ENCODE measurements around the gene EFCAB14. TPM values are rescaled to one million over a fixed set of nuclear protein-coding genes. Genes with fewer than 3 reads are reported as not detected.
"Not testable (repeated sequence)": the region's sequence is repeated elsewhere in the genome, so short reads cannot be mapped to it uniquely, and the experiment has no call there.

The EFCAB14 gene
- total RNA-seq, 1 donor from 2014 or later, result 67.3 TPM

DNA sequence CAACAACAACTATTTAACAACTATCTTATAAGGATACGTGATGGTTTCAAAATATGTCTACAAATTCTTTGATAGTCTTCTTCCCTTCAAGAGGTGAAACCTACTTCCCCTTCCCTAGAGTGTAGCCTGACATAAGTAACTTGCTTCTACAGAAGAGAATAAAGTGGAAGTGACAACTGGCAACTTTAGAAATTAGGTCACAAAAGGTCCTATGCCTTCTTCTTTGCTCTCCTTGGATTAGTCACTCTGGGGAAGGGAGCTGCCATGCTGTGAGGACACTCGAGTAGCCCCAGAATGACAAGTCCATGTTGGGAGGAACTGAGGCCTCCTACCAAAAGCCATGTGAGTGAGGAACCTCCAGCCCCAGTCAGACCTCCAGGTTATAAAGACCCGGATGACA, 19.2 kb downstream of the EFCAB14 start:
- no peak overlapping the region for H3K27ac ChIP-seq
- TF ChIP-seq POLR2A (IDR thresholded peaks at IDR 0.05), result no peak
- TF ChIP-seq, protein P1, sequence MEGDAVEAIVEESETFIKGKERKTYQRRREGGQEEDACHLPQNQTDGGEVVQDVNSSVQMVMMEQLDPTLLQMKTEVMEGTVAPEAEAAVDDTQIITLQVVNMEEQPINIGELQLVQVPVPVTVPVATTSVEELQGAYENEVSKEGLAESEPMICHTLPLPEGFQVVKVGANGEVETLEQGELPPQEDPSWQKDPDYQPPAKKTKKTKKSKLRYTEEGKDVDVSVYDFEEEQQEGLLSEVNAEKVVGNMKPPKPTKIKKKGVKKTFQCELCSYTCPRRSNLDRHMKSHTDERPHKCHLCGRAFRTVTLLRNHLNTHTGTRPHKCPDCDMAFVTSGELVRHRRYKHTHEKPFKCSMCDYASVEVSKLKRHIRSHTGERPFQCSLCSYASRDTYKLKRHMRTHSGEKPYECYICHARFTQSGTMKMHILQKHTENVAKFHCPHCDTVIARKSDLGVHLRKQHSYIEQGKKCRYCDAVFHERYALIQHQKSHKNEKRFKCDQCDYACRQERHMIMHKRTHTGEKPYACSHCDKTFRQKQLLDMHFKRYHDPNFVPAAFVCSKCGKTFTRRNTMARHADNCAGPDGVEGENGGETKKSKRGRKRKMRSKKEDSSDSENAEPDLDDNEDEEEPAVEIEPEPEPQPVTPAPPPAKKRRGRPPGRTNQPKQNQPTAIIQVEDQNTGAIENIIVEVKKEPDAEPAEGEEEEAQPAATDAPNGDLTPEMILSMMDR (IDR thresholded peaks at IDR 0.05), result no peak
- TF ChIP-seq POLR2AphosphoS5 (IDR thresholded peaks at IDR 0.05; ENCODE audit: insufficient read depth in 1 of 2, low read depth in 1 of 2), result no peak
- peaks cover 0 to 37% of the 10 kb centered on the region in 2 donors for H3K36me3 ChIP-seq
- intact Hi-C loops (cut with DNase I), result no loop called here
- no peak overlapping the region for H3K4me3 ChIP-seq
- H3K4me1 ChIP-seq, result peaks cover 7% of the 10 kb centered on the region
- no peak for DNase-seq (ENCODE audit: extremely low spot score in 2 of 2)
- no peaks in the 10 kb centered on the region for H3K27me3 ChIP-seq
- no peaks in the 10 kb centered on the region for H3K9me3 ChIP-seq

DNA sequence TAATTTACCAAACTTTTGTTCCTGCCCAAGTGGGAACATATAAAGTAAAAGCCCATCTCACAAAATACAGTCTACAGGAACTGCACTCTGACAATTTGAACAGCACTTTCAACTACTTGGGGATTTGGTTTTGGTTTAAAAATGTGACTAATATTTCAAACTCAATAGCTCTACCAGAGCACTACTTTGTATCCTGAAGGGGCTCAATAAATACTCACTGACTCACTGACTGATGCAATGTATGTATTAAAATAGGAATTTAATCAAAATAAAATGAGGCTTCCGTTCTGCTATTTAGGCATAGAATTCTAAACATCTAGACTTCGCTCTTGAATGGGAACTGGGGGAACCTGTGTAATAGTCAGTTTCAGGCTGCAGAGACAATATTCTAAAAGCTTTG, 21.9 kb downstream of the EFCAB14 start:
- intact Hi-C loops (cut with DNase I), result no loop called here
- Histone ChIP-seq H3K4me1 (peaks cover 20% of the 10 kb centered on the region), H3K27me3 (no peaks in the 10 kb centered on the region), H3K4me3 (no peak overlapping the region), H3K27ac (no peak overlapping the region), H3K9me3 (no peaks in the 10 kb centered on the region), H3K36me3 (peaks cover 0 to 24% of the 10 kb centered on the region in 2 donors)
- TF ChIP-seq POLR2AphosphoS5 (IDR thresholded peaks at IDR 0.05; ENCODE audit: insufficient read depth in 1 of 2, low read depth in 1 of 2) (no peak), POLR2A (IDR thresholded peaks at IDR 0.05) (no peak)
- TF ChIP-seq, protein P1 (IDR thresholded peaks at IDR 0.05), result no peak
- no peak for DNase-seq (ENCODE audit: extremely low spot score in 2 of 2)

DNA sequence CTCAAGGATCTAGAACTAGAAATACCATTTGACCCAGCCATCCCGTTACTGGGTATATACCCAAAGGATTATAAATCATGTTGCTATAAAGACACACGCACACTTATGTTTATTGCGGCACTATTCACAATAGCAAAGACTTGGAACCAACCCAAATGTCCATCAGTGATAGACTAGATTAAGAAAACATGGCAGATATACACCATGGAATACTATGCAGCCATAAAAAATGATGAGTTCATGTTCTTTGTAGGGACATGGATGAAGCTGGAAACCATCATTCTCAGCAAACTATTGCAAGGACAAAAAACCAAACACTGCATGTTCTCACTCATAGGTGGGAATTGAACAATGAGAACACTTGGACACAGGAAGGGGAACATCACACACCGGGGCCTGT, 24.2 kb downstream of the EFCAB14 start:
- H3K27ac ChIP-seq; H3K9me3 ChIP-seq; DNase-seq (ENCODE audit: extremely low spot score in 2 of 2); intact Hi-C loops (cut with DNase I); H3K27me3 ChIP-seq; H3K4me3 ChIP-seq: not testable (repeated sequence)
- H3K4me1 ChIP-seq, result peaks cover 18% of the 10 kb centered on the region
- peaks cover 0 to 31% of the 10 kb centered on the region in 2 donors for H3K36me3 ChIP-seq

DNA sequence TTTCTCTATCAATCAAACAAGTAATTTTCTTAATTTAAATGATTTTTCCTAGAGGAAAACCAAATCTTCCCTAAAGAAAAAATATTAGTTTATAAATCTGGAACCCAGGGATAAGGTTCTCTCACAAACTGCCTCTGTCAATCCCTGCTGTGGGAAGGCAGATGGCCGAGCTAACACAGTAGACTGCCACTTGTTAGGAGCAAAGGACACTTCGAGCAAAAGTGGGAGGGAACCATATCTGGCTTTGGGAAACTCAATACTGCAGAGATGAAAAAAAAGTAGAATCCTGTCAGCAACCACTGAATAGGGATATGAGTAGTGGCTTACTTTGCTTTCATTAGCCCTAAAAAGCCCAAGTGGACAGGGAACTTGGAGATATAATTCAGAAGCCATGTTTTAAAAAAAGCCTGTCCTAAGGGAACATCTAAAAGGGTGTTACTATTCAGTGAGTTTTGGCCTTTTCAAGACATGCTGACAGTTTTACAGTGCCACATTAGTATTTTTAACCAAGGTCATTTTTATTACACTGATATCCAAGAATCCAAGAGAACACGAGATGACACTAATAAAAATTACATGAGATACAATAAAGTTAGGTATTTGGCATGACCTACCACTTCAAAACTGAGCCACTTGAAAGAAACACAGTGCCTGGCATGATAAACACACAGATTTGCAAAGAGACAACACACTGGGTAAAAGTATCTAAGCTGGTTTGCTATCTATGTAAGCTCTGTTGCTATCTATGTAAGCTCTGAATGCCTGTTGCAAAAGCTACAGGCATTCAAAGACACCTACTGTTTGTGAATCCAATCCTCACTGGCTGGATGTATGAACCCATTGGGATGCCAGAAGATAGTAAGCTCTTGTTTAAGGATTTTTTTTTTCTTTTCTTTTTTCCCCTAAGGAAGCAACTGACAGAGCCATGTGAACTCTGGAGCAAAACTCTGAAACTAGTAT, 25.8 kb downstream of the EFCAB14 start:
- TF ChIP-seq POLR2AphosphoS5 (IDR thresholded peaks at IDR 0.05; ENCODE audit: insufficient read depth in 1 of 2, low read depth in 1 of 2), result no peak
- TF ChIP-seq, protein P1 (IDR thresholded peaks at IDR 0.05), result no peak
- no peak for TF ChIP-seq POLR2A (IDR thresholded peaks at IDR 0.05)
- no peak overlapping the region for H3K4me3 ChIP-seq
- DNase-seq (ENCODE audit: extremely low spot score in 2 of 2), result no peak
- H3K9me3 ChIP-seq, result no peaks in the 10 kb centered on the region
- intact Hi-C loops (cut with DNase I), result no loop called here
- peaks cover 0 to 39% of the 10 kb centered on the region in 2 donors for H3K36me3 ChIP-seq
- no peaks in the 10 kb centered on the region for H3K27me3 ChIP-seq
- no peak overlapping the region for H3K27ac ChIP-seq
- peaks cover 21% of the 10 kb centered on the region for H3K4me1 ChIP-seq

DNA sequence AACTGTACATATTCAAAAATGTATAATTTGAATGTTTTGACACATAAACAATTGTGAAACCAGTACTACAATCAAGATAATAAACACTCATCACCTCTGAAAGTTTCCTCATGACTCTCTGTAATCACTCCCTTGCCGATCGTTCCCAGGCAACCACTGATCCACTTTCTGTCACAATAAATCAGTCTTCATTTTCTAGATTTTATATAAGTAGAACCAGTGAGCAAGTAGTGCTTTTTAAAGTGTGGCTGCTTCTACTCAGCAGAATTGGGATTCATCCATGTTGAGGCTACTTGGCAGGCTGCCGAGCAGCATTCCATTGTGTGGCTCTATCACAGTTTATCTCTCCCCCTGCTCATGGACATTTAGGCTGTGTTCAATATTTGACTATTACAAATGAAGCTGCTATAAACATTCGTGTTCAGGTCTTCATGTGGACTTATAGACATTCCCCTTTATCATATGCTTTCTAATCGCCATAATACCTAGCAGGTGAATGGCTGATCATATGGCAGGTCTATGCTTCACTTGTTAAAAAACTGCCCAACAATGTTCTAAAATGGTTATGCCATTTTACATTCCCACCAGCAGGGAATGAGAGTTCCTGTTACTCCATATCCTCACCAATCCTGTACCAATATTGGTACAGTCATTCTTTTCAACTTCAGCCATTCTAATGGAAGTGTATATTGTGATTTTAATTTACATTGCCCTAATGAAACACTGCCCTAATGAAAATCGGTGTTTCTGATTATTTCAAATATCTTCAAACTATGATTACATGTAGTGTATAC, 26.7 kb downstream of the EFCAB14 start:
- TF ChIP-seq POLR2AphosphoS5 (IDR thresholded peaks at IDR 0.05; ENCODE audit: insufficient read depth in 1 of 2, low read depth in 1 of 2), result no peak
- TF ChIP-seq, protein P1 (IDR thresholded peaks at IDR 0.05), result no peak
- no peak for TF ChIP-seq POLR2A (IDR thresholded peaks at IDR 0.05)
- Histone ChIP-seq H3K36me3 (peaks cover 0 to 46% of the 10 kb centered on the region in 2 donors), H3K27ac (no peak overlapping the region), H3K9me3 (no peaks in the 10 kb centered on the region), H3K27me3 (no peaks in the 10 kb centered on the region), H3K4me3 (no peak overlapping the region), H3K4me1 (peaks cover 29% of the 10 kb centered on the region)
- intact Hi-C loops (cut with DNase I), result no loop called here
- DNase-seq (ENCODE audit: extremely low spot score in 2 of 2), result no peak
